OCI-LY1 (cell line): Measurements from ENCODE around the gene AHCTF1.

Experiments used
- H2AFZ ChIP-seq: fragments of 200-600 bp; sonication (generic), shearing (Covaris generic); 2 replicates; pipeline ENCODE4 v1.6.0; 2014; ENCODE audit warnings: antibody characterized with exemption, mild to moderate bottlenecking, low read length
- H3F3A ChIP-seq: fragments of 200-600 bp; sonication (generic), shearing (Covaris generic); 2 replicates; pipeline ENCODE4 v1.6.0; 2014; ENCODE audit warnings: mild to moderate bottlenecking, antibody characterized with exemption, low read length, moderate library complexity; ENCODE audit not compliant: insufficient read depth
- H3K27ac ChIP-seq: fragments of 200-600 bp; sonication (generic); 2 replicates; pipeline ENCODE4 v1.5.1; 2014; ENCODE audit warnings: low read length, mixed run types, mild to moderate bottlenecking, low read depth; ENCODE audit not compliant: poor library complexity, severe bottlenecking
- H3K27me3 ChIP-seq: fragments of 200-600 bp; sonication (generic); 2 replicates; pipeline ENCODE4 v1.6.0; 2014; ENCODE audit warnings: antibody characterized with exemption, mild to moderate bottlenecking, low read length, moderate library complexity; ENCODE audit not compliant: insufficient read depth
- H3K36me3 ChIP-seq: fragments of 200-600 bp; sonication (generic); 2 replicates; pipeline ENCODE4 v1.6.1; 2014; ENCODE audit warnings: mild to moderate bottlenecking, antibody characterized with exemption, low read length, moderate library complexity, mixed read lengths; ENCODE audit not compliant: insufficient read depth
- H3K4me1 ChIP-seq: fragments of 200-600 bp; sonication (generic); 2 replicates; pipeline ENCODE4 v1.5.1; 2014; ENCODE audit warnings: mild to moderate bottlenecking, low read length, moderate library complexity; ENCODE audit not compliant: insufficient read depth, severe bottlenecking
- H3K4me2 ChIP-seq: fragments of 200-600 bp; sonication (generic), shearing (Covaris generic); 2 replicates; pipeline ENCODE4 v1.6.1; 2014; ENCODE audit warnings: low read length
- H3K4me3 ChIP-seq: fragments of 200-600 bp; sonication (generic); 2 replicates; pipeline ENCODE4 v1.5.1; 2014; ENCODE audit warnings: low read length, low read depth, mild to moderate bottlenecking, mixed read lengths; ENCODE audit not compliant: poor library complexity, severe bottlenecking
- H3K79me2 ChIP-seq: fragments of 200-600 bp; shearing (Covaris generic); 2 replicates; pipeline ENCODE4 v1.6.1; 2016; ENCODE audit warnings: mixed run types, low read length, mixed read lengths; ENCODE audit not compliant: insufficient read depth
- H3K9ac ChIP-seq: fragments of 200-600 bp; sonication (generic), shearing (Covaris generic); 2 replicates; pipeline ENCODE4 v1.6.1; 2014; ENCODE audit warnings: mild to moderate bottlenecking, low read length, mixed read lengths
- H3K9me2 ChIP-seq: fragments of 200-600 bp; sonication (generic), shearing (Covaris generic); 2 replicates; pipeline ENCODE4 v1.6.1; 2014; ENCODE audit warnings: low read depth, mild to moderate bottlenecking, low read length, mixed read lengths
- H3K9me3 ChIP-seq: fragments of 200-600 bp; shearing (Covaris generic); 2 replicates; pipeline ENCODE4 v1.6.1; 2014; ENCODE audit warnings: low read length, mixed read lengths
- H4K20me1 ChIP-seq: fragments of 200-600 bp; sonication (generic), shearing (Covaris generic); 2 replicates; pipeline ENCODE4 v1.6.0; 2016; ENCODE audit warnings: mild to moderate bottlenecking, low read length; ENCODE audit not compliant: insufficient read depth
- EZH2 ChIP-seq: fragments of 200-600 bp; sonication (generic), shearing (Covaris generic); IDR thresholded peaks from 2 replicates; pipeline ENCODE4 v1.8.0; 2017; ENCODE audit warnings: borderline replicate concordance, mixed run types, mild to moderate bottlenecking, antibody characterized with exemption, low read length, moderate library complexity, mixed read lengths
- TF ChIP-seq, protein P1 (sequence below): fragments of 200-600 bp; sonication (generic), shearing (Covaris generic); IDR thresholded peaks from 2 replicates; pipeline ENCODE4 v1.5.1; 2017; ENCODE audit warnings: mild to moderate bottlenecking, antibody characterized with exemption, low read length, moderate library complexity, mixed read lengths

The AHCTF1 gene

DNA sequence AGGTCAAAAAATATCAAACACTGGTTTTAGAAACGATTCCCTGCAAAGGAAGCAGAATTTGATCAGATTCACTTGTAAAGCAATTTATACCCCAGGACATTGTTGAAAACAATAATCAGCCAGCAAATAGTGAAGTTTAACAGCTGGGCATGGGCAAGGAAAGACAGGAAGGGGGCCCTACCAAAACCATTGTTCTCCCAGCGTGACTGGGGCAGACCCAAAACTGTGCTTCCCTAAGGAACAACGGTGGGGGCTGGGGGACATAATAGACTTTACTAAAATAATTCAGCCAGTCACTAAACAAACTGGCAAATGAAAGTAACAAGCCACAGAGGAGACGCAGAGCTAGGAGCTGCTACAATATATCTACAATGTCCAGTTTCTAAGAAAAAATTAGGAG is 100.2 kb downstream of the AHCTF1 start:
- no peaks in the 10 kb centered on the region for H3K9me2 ChIP-seq
- H3F3A ChIP-seq: no peaks in the 10 kb centered on the region
- no peak overlapping the region for H3K4me2 ChIP-seq

DNA sequence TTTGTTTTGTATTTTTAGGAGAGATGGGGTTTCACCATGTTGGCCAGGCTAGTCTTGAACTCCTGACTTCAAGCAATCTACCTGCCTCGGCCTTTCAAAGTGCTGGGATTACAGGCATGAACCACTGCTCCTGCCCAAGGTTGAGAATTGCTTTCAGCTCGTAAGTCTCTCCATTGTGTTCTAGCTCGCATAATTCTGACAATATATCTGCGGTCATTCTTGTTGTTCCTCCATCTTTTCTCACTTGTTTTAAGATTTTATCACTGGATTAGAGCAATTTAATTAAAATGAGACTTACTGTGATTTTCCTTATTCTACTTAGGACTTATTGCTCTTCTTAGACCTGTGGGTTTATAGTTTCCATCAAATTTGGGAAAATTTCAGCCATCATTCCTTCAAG is 102.9 kb downstream of the AHCTF1 start:
- Histone ChIP-seq H3K27me3 (no peaks in the 10 kb centered on the region; the same call in 1 of the 2 replicates), H3K4me1 (no peaks in the 10 kb centered on the region), H3K4me2 (no peak overlapping the region), H3K9me2 (no peaks in the 10 kb centered on the region), H3K9ac (no peak overlapping the region), H3F3A (no peaks in the 10 kb centered on the region), H3K36me3 (no peaks in the 10 kb centered on the region), H4K20me1 (no peaks in the 10 kb centered on the region), H3K4me3 (no peak overlapping the region), H3K27ac (no peak overlapping the region), H3K79me2 (no peaks in the 10 kb centered on the region), H2AFZ (no peak overlapping the region), H3K9me3 (peaks cover 11% of the 10 kb centered on the region)
- TF ChIP-seq, protein P1, sequence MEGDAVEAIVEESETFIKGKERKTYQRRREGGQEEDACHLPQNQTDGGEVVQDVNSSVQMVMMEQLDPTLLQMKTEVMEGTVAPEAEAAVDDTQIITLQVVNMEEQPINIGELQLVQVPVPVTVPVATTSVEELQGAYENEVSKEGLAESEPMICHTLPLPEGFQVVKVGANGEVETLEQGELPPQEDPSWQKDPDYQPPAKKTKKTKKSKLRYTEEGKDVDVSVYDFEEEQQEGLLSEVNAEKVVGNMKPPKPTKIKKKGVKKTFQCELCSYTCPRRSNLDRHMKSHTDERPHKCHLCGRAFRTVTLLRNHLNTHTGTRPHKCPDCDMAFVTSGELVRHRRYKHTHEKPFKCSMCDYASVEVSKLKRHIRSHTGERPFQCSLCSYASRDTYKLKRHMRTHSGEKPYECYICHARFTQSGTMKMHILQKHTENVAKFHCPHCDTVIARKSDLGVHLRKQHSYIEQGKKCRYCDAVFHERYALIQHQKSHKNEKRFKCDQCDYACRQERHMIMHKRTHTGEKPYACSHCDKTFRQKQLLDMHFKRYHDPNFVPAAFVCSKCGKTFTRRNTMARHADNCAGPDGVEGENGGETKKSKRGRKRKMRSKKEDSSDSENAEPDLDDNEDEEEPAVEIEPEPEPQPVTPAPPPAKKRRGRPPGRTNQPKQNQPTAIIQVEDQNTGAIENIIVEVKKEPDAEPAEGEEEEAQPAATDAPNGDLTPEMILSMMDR: no peak
- no peak for TF ChIP-seq EZH2

More for the DNA sequence above, 100.2 kb downstream of the AHCTF1 start:
- Histone ChIP-seq H2AFZ (no peak overlapping the region), H3K27ac (no peak overlapping the region), H3K79me2 (no peaks in the 10 kb centered on the region), H3K36me3 (no peaks in the 10 kb centered on the region), H3K4me3 (no peak overlapping the region), H3K9me3 (peaks cover 11% of the 10 kb centered on the region), H3K27me3 (no peaks in the 10 kb centered on the region; the same call in 1 of the 2 replicates), H3K9ac (no peak overlapping the region), H4K20me1 (no peaks in the 10 kb centered on the region), H3K4me1 (peaks cover 4% of the 10 kb centered on the region)
- TF ChIP-seq EZH2: no peak
- TF ChIP-seq, protein P1: no peak

DNA sequence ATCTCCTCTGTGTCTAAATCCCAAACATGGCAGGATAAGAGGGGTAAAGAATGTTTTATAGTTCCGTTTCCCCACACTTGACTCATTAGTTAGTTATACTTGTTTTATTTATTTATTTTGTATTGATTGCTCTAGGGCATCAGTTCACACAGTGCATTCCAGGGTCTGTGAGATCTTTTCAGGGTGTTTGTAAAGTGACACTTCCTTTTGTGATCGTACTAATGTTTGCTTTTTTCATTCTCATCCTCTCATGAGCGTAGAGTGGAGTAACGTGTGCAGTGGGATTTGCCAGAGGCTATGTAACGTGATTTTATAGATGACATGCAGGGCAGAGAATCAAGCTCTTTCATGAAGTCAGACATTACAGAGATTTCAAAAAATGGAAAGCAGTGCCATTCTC is 104.4 kb downstream of the AHCTF1 start:
- H4K20me1 ChIP-seq: no peaks in the 10 kb centered on the region
- no peak overlapping the region for H2AFZ ChIP-seq
- H3K79me2 ChIP-seq: no peaks in the 10 kb centered on the region
- no peaks in the 10 kb centered on the region for H3F3A ChIP-seq
- H3K9me3 ChIP-seq: peaks cover 11% of the 10 kb centered on the region
- no peaks in the 10 kb centered on the region for H3K4me1 ChIP-seq
- no peaks in the 10 kb centered on the region for H3K9me2 ChIP-seq
- H3K27ac ChIP-seq: no peak overlapping the region
- no peak overlapping the region for H3K4me2 ChIP-seq
- H3K4me3 ChIP-seq: no peak overlapping the region
- no peak overlapping the region for H3K9ac ChIP-seq
- no peaks in the 10 kb centered on the region; the same call in 1 of the 2 replicates for H3K27me3 ChIP-seq
- TF ChIP-seq, protein P1: no peak
- TF ChIP-seq EZH2: no peak
- H3K36me3 ChIP-seq: no peaks in the 10 kb centered on the region
